Measurements from ENCODE around the gene SVOPL.

The SVOPL gene

GRCh38 chr7:138645284-138645683 is 55.9 kb downstream of the SVOPL start:
- Histone ChIP-seq H3K27ac (ENCODE audit: poor library complexity, severe bottlenecking) (no peak overlapping the region), H3K4me3 (ENCODE audit: severe bottlenecking) (no peak overlapping the region), H3K9me3 (ENCODE audit: severe bottlenecking) (no peaks in the 10 kb centered on the region), H3K4me1 (ENCODE audit: insufficient read depth, poor library complexity, severe bottlenecking) (no peaks in the 10 kb centered on the region), H3K27me3 (ENCODE audit: insufficient read depth, poor library complexity, severe bottlenecking) (no peaks in the 10 kb centered on the region), H3K36me3 (ENCODE audit: low read depth) (no peaks in the 10 kb centered on the region)
- TF ChIP-seq, protein P1, sequence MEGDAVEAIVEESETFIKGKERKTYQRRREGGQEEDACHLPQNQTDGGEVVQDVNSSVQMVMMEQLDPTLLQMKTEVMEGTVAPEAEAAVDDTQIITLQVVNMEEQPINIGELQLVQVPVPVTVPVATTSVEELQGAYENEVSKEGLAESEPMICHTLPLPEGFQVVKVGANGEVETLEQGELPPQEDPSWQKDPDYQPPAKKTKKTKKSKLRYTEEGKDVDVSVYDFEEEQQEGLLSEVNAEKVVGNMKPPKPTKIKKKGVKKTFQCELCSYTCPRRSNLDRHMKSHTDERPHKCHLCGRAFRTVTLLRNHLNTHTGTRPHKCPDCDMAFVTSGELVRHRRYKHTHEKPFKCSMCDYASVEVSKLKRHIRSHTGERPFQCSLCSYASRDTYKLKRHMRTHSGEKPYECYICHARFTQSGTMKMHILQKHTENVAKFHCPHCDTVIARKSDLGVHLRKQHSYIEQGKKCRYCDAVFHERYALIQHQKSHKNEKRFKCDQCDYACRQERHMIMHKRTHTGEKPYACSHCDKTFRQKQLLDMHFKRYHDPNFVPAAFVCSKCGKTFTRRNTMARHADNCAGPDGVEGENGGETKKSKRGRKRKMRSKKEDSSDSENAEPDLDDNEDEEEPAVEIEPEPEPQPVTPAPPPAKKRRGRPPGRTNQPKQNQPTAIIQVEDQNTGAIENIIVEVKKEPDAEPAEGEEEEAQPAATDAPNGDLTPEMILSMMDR (IDR thresholded peaks at IDR 0.05; ENCODE audit: poor library complexity, severe bottlenecking), result no peak
- no peak for ATAC-seq (ENCODE audit: low read depth)
- DNase-seq (ENCODE audit: low spot score), result no peak

- Histone ChIP-seq H3K4me3 (ENCODE audit: severe bottlenecking) (no peak overlapping the region), H3K27me3 (ENCODE audit: insufficient read depth, poor library complexity, severe bottlenecking) (no peaks in the 10 kb centered on the region), H3K4me1 (ENCODE audit: insufficient read depth, poor library complexity, severe bottlenecking) (no peaks in the 10 kb centered on the region), H3K9me3 (ENCODE audit: severe bottlenecking) (no peaks in the 10 kb centered on the region), H3K27ac (ENCODE audit: poor library complexity, severe bottlenecking) (no peak overlapping the region), H3K36me3 (ENCODE audit: low read depth) (no peaks in the 10 kb centered on the region)
- TF ChIP-seq, protein P1 (IDR thresholded peaks at IDR 0.05; ENCODE audit: poor library complexity, severe bottlenecking), result no peak
- DNase-seq (ENCODE audit: low spot score) (no peak), ATAC-seq (ENCODE audit: low read depth) (no peak)
Measured at GRCh38 chr7:138632826-138633602, 68.1 kb downstream of the SVOPL start.

GRCh38 chr7:138632384-138632783 is 68.8 kb downstream of the SVOPL start:
- TF ChIP-seq, protein P1 (IDR thresholded peaks at IDR 0.05; ENCODE audit: poor library complexity, severe bottlenecking), result no peak
- no peak overlapping the region for H3K4me3 ChIP-seq (ENCODE audit: severe bottlenecking)

GRCh38 chr7:138630059-138630610 is 71.0 kb downstream of the SVOPL start:
- TF ChIP-seq, protein P1 (IDR thresholded peaks at IDR 0.05; ENCODE audit: poor library complexity, severe bottlenecking), result no peak
- H3K4me3 ChIP-seq (ENCODE audit: severe bottlenecking), result no peak overlapping the region
- no peaks in the 10 kb centered on the region for H3K36me3 ChIP-seq (ENCODE audit: low read depth)
- H3K27me3 ChIP-seq (ENCODE audit: insufficient read depth, poor library complexity, severe bottlenecking), result no peaks in the 10 kb centered on the region
- H3K4me1 ChIP-seq (ENCODE audit: insufficient read depth, poor library complexity, severe bottlenecking), result no peaks in the 10 kb centered on the region
- no peak for ATAC-seq (ENCODE audit: low read depth)
- H3K9me3 ChIP-seq (ENCODE audit: severe bottlenecking), result no peaks in the 10 kb centered on the region
- DNase-seq (ENCODE audit: low spot score), result no peak
- H3K27ac ChIP-seq (ENCODE audit: poor library complexity, severe bottlenecking), result no peak overlapping the region

More at GRCh38 chr7:138632384-138632783, 68.8 kb downstream of the SVOPL start:
- no peak for ATAC-seq (ENCODE audit: low read depth)
- DNase-seq (ENCODE audit: low spot score), result no peak
- Histone ChIP-seq H3K4me1 (ENCODE audit: insufficient read depth, poor library complexity, severe bottlenecking) (no peaks in the 10 kb centered on the region), H3K9me3 (ENCODE audit: severe bottlenecking) (no peaks in the 10 kb centered on the region), H3K27ac (ENCODE audit: poor library complexity, severe bottlenecking) (no peak overlapping the region), H3K36me3 (ENCODE audit: low read depth) (no peaks in the 10 kb centered on the region), H3K27me3 (ENCODE audit: insufficient read depth, poor library complexity, severe bottlenecking) (no peaks in the 10 kb centered on the region)

- DNase-seq (ENCODE audit: low spot score), result no peak
- H3K36me3 ChIP-seq (ENCODE audit: low read depth), result no peaks in the 10 kb centered on the region
- TF ChIP-seq, protein P1 (IDR thresholded peaks at IDR 0.05; ENCODE audit: poor library complexity, severe bottlenecking), result no peak
- no peak overlapping the region for H3K4me3 ChIP-seq (ENCODE audit: severe bottlenecking)
- H3K9me3 ChIP-seq (ENCODE audit: severe bottlenecking), result no peaks in the 10 kb centered on the region
- no peaks in the 10 kb centered on the region for H3K4me1 ChIP-seq (ENCODE audit: insufficient read depth, poor library complexity, severe bottlenecking)
- no peak overlapping the region for H3K27ac ChIP-seq (ENCODE audit: poor library complexity, severe bottlenecking)
- no peak for ATAC-seq (ENCODE audit: low read depth)
- H3K27me3 ChIP-seq (ENCODE audit: insufficient read depth, poor library complexity, severe bottlenecking), result no peaks in the 10 kb centered on the region
Measured at GRCh38 chr7:138627361-138627760, 73.8 kb downstream of the SVOPL start.

Measured in RWPE2 (cell line).